GM19025 (cell line): ENCODE data around the gene GPR137.

ENCODE experiments used
- ATAC-seq: cut with Tn5 transposase; IDR thresholded peaks from one replicate; pipeline ENCODE4 v1.9.1; 2021; ENCODE audit warnings: mild to moderate bottlenecking, low read depth, moderate library complexity; ENCODE audit not compliant: unreplicated experiment

Gene GPR137

DNA sequence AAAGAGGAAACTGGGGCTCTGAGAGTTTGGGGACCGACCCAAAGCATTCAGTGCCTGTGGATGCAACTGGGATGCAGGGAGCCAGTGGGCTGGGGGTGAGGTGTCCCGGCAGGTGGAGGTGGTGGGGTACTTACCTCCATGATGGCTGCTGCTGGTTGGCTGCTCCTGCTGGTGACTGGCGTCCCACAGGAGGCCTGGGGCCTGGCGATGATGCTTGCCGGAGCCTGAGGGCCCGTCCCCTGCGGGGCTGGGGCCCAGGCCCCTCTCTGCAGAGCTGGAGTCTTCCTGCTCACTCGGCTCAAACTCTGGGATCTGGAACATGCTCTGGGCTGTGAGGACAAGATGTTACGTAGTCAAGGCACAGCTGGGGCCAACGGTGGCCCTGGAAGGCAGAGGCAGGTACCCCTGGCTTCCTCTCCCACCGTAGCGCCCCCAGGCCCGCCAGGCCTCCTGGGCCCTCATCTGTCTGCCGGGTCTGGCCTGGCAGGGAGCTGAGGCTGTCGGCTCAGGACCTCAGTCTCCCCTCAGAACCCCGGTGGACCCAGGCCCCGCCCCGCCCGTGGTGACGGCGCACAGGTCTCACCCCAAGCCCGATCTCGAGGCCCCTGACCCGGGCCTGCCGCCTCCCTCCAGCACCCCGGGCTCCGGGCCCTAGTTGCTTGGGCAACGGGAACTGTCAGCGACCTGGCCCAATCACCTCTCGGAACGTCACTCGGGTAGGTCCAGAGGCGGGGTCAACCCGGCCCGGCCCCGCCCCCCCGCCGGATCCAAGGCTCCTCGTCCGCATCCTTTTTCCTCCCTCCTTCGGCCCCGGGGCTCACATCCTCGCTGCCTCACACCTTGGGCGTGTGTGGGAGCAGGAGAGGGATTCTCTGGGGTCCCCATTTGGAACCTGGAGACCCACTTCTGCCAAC, 1.3 kb upstream of the GPR137 start, which contains the start of gene BAD:
Gene BAD, minus strand, starts transcription at position 618 of the 914 bp plus-strand sequence. Its CDS starts 297 bp downstream, at position 321.
- ATAC-seq: peak; percentile 72

DNA sequence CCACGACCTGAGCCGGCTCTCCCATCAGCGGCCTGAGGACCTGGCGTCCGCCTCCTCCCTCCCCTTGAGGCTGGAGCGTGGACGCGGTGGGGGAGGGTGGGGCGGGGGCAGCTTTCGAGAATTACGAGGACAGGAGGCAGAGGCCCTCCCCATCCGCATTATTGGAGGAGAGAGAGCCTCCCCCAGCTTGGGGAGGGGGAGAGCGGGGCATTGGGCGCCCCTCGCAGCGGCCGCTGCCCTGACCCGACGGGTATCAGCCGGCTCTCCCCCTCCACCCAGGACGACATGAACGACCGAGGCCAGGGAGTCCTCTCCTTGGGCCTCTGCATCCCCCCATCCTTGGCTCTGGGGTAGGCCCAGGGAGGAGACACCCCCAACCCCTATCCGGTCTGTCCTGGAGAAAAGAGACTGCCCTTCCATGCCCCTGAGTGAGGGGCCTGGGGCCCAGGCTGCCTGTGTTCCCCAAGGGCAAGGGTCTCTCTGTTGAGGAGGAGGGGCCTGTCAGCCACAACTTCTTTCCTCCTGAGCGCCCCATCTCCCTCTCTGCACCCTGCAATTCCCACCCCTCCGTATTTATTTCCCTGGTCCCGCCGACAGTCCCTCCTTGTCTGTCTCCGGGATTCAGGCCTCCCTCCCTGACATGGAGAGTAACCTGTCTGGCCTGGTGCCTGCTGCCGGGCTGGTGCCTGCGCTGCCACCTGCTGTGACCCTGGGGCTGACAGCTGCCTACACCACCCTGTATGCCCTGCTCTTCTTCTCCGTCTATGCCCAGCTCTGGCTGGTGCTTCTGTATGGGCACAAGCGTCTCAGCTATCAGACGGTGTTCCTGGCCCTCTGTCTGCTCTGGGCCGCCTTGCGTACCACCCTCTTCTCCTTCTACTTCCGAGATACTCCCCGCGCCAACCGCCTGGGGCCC, 495 bp downstream of the GPR137 start:
- ATAC-seq: no peak

DNA sequence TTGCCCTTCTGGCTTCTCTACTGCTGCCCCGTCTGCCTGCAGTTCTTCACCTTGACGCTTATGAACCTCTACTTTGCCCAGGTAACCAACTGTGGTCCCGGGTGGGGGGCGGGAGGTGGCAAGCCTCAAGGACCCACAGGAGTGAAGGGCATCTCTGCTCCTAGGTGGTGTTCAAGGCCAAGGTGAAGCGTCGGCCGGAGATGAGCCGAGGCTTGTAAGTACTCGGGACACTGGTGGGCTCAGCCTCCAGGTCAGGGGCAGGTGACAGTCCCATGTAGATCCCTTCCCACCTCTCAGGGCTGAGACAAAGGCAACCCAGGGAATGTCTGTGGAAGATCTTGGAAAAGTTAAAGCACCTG, 1.1 kb downstream of the GPR137 start:
- no peak for ATAC-seq

DNA sequence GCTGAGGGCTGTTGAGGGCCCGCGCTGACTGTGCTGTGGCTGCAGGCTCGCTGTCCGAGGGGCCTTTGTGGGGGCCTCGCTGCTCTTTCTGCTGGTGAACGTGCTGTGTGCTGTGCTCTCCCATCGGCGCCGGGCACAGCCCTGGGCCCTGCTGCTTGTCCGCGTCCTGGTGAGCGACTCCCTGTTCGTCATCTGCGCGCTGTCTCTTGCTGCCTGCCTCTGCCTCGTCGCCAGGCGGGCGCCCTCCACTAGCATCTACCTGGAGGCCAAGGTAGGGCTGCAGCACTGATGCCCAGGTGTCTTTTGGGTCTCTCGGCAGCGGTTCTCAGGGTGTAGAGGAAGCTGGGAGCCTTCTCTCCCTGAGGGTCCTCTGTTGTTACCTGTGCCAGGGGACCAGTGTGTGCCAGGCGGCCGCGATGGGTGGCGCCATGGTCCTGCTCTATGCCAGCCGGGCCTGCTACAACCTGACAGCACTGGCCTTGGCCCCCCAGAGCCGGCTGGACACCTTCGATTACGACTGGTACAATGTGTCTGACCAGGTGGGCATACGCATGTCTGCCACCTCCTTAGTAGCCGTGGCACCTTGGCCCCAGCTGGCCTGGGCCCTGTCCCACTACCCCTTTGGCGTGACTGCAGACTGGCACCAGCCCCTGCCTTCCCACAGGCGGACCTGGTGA, 2.2 kb downstream of the GPR137 start:
- no peak for ATAC-seq

DNA sequence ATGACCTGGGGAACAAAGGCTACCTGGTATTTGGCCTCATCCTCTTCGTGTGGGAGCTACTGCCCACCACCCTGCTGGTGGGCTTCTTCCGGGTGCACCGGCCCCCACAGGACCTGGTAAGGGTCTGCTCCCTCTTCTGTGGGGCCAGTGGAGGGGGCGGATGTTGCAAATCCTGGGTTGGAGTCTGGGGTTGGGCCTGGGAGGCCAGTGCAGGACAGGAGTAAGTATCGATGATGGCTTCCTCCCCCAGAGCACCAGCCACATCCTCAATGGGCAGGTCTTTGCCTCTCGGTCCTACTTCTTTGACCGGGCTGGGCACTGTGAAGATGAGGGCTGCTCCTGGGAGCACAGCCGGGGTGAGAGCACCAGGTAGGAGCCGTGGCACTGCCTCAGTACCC, 2.7 kb downstream of the GPR137 start:
- ATAC-seq: no peak

DNA sequence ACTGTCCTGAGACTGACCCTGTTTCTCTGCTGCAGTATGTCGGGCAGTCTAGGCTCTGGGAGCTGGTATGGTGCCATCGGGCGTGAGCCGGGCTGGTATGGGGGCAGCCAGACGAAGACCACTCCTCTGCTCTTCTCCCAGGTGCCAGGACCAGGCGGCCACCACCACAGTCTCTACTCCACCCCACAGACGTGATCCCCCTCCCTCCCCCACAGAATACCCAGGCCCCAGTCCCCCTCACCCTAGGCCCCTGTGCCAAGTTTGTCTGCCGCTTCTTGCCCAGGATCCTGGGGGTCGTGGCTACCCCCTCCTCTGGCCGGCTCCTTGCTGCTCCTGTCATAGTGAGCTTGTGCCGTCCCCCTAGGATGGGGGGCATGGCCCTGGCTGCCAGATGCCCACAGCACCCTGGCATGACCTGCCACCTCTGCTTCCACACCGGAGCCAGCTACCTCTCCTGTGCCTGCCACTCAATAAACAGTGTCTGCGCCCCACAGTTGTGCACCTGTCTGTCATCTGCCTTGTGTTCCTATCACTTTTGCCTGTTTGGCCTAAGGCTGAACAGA, 3.4 kb downstream of the GPR137 start:
- ATAC-seq: no peak

DNA sequence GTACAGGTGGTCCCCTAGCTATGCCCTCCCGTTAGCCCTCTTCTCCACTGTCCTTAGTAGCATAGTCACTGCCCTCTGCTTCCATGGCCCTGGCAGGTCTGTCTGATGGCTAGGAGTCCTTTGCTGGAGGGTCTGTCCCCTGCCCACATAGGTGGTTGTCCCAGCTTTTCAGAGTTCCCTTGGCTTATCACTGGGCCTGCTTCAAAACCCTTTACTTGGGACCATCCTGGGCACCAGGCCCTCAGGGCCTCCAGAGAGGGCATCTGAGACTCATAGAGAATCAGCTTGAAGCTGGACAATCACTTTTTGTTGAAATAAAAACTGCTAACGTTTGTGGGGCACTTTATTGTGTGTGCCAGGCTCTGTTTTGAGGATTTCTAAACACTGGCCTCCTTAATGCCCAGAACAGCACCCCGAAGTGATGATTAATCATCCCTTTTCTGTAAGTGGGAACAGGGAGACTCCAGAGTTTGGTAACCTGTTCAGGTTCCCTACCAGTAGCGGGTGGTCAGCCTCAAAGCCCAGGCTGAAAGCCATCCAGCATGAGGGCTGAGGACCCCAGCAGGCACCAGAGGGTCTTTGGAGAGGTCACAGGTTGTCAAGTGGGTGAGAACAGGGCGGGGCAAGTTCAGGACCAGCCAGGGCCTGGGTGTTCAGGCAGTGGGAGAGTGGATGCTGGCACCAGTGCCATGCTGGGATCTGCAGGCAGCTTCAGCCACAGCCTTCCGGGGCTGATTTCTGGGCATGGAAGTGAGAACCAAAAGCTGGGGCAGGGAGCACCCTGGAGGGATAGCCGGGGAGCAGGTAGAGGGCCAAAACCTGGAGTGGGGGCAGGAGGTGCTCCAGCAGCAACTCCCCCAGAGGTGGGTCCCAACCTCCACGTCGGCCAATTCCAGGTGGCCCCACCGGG, 5.0 kb downstream of the GPR137 start:
- ATAC-seq: no peak

DNA sequence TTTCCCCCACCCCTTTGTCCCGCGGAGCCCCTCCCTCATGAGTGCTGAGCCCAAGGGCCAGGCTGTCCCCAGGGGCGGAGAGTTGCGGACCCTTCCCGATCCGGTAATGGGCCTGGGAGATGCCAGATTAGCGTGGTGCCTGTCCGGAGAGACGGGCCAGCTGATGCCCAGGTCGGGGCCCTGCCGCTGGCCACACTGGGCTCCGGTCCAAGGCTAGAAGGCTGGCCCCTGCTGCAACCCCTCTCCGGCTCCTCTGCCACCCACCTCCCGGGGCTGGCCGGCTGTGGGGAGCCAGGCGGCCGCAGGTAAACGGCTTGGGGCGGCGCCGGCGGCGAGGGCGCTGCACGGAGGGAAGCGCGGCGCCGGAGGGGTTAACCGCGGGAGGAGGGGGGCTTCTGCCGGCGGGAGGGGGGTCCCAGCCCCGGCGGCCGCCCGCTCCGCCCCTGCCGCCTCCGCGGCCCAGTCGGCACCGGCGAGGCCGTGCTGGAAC, 5.7 kb downstream of the GPR137 start, which contains the start of gene KCNK4:
Gene KCNK4, plus strand, starts transcription at position 41 of the 490 bp plus-strand sequence. CDS start 1,717 bp downstream, outside the sequence.
- no peak for ATAC-seq

DNA sequence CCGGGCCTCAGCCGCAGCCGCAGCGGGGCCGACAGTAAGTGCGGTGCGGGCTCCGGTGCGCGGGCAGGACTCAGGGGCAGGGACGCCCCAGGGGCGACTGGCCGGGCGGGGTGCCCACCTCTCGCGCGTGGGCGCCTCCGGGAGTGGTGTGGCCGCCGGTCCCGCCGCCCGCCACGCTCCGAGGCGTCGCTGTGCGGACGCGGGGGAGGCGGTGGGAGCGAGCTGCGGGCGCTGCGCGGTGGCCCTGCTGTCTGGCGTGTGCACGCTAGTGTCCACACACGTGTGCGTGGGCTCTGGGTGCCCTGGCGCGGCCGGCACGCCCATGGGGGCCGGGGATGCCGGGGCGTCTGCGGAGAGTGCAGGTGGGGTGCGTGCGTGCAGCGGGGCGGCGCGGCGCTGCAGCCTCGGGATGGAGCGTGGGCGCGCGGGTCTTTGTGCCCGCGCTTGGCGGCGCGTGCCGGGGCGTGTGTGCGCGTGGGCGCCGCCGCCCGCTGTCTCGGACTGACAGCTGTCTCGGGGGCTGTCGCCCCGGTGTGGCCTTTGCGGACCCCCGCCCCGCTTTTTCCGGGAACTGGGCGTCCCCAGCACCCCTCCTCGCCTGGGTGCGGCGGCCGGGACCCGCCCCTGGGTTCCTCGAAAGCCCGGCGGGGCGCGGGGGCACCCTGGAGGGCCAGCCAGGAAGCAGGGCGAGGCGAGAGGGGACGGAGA, 6.3 kb downstream of the GPR137 start:
- ATAC-seq: no peak

DNA sequence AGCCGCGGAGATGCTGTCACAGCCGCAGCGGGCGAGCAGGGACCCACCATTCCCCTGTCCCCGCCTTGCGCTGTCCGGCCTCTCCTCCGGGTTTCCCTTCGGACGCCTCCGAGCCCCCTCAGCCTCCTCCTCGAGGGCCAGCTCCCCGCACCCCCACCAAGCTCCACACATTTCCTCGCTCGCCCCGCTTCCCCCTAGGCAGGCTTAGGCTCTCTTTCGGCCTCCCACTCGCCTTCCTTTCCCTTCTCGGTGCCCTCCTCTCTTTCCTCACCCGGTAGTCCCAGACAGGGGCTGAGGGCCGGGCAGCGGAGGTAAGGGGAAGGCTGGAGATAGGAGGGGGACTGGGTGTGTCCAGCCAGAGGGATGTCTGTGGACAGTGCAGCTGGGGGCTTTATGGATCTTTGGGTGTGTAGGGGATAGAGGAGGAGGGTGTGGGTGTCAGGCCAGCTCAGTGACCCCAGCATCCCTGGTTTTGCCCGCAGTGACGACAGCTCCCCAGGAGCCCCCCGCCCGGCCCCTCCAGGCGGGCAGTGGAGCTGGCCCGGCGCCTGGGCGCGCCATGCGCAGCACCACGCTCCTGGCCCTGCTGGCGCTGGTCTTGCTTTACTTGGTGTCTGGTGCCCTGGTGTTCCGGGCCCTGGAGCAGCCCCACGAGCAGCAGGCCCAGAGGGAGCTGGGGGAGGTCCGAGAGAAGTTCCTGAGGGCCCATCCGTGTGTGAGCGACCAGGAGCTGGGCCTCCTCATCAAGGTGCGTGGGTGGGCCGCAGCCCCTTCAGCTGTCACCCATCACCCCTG, 7.0 kb downstream of the GPR137 start:
- ATAC-seq: no peak

DNA sequence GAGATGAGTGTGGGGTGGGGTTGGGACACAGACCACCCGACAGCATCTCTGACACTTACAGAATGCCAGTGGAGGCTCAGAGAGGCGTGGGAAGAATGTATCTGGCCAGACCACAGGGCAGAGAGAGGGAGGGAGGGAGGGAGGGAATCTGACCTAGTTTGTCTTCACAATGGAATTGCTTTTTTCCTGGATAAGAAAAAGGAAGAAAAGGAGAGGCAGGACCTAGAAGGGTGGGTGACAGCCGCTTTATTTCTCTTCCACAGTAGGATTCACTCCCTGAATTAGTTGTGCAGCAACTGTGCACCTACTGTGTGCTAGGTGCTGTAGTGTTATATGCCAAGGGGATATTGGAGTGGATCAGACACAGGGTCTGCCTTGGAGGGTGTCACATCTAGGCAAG, 9.1 kb downstream of the GPR137 start:
- ATAC-seq: no peak

DNA sequence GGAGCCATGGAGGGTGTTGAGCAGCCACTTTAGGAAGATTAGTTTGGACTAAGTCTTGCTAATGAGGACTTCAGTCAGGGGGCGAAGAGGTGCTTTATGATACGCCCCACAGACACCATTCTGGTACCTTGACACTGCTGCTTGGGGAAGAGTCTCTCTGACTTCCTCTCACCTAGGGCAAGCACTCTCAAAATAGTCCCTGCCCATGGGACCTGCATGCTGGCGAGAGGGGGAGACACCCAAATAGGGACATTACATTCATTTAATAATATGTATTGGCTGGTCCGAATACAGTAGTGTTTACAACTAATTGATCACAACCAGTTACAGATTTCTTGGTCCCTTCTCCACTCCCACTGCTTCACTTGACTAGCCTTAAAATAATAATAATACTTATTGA, 10.1 kb downstream of the GPR137 start:
- no peak for ATAC-seq

DNA sequence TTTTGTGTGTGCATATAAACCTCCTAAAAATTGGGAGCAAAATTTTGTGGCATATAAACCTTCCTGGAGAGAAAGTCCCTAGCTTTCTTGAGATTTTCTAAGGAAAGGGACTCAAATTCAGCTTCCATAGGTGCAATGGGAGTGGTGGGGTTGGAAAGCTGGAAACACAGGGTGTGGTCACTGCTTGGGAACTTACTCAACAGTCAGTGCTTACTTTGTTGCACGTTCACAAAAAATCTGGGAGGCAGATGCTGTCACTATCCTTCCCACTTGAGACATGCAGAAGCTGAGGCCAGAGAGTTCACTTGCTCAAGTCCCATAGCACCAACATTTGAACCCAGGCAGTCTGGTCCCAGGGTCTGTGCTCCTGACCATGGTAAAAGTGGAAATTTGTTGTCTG, 10.6 kb downstream of the GPR137 start:
- no peak for ATAC-seq

DNA sequence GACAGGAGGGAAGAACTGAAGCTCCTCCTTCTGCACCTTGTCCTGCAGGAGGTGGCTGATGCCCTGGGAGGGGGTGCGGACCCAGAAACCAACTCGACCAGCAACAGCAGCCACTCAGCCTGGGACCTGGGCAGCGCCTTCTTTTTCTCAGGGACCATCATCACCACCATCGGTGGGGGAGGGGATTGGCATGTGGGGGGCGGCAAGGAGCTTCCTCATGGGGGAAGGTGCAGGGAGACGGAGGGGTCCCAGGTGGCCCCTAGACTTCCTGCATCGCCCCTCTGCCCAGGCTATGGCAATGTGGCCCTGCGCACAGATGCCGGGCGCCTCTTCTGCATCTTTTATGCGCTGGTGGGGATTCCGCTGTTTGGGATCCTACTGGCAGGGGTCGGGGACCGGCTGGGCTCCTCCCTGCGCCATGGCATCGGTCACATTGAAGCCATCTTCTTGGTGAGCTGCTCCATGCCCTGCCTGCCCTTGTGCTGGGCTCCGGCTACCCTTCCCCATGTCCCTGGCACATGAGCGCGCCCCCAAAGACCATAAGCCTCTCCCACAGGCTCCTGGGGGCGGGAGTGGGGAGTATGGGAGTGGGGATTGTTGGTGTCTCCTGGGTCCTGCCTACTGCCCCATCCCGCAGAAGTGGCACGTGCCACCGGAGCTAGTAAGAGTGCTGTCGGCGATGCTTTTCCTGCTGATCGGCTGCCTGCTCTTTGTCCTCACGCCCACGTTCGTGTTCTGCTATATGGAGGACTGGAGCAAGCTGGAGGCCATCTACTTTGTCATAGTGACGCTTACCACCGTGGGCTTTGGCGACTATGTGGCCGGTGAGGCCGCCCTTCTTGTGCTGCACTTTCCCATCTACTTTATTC, 11.4 kb downstream of the GPR137 start:
- no peak for ATAC-seq

DNA sequence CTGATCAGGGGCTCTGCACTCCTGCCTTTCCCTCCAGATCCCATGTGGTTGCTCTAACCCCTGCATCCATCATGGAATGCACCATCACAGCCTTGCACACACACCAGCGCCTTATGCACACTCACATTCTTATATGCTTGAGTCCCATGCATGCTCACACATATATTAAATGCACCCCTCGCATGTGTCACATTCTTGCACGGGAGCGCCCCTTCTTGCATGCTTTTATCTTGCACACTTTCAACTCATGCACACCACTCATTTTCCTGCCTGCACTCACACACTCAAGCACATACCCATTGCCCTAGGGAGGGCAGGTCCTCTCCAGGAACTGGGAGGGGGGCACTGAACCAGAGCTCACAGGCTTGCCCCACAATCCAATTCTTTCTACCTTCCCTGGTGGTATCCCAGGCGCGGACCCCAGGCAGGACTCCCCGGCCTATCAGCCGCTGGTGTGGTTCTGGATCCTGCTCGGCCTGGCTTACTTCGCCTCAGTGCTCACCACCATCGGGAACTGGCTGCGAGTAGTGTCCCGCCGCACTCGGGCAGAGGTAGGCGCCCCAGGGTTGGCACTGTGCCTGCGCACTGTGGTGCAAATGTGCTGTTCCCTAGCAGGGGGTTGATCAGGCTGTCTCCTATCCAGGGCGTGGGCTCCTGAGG, 12.2 kb downstream of the GPR137 start:
- no peak for ATAC-seq
